HFF-Myc (cell line): Measurements from ENCODE around the gene KMT2B.

Experiments used
- DNase-seq: peaks from one replicate; pipeline ENCODE4 v3.0.0-alpha.2; 2011; ENCODE audit warnings: low read depth; ENCODE audit errors: extremely low read depth
- H3K4me3 ChIP-seq: replicated peaks from 2 replicates; pipeline ENCODE4 v1.5.1; 2011; ENCODE audit warnings: low read depth, mild to moderate bottlenecking, control low read depth, low read length
- TF ChIP-seq, protein P1 (sequence below): IDR thresholded peaks from 2 replicates; pipeline ENCODE4 v1.5.1; 2012; ENCODE audit warnings: mild to moderate bottlenecking, low read depth, low read length, control low read depth; ENCODE audit errors: missing control alignments

The KMT2B gene

DNA sequence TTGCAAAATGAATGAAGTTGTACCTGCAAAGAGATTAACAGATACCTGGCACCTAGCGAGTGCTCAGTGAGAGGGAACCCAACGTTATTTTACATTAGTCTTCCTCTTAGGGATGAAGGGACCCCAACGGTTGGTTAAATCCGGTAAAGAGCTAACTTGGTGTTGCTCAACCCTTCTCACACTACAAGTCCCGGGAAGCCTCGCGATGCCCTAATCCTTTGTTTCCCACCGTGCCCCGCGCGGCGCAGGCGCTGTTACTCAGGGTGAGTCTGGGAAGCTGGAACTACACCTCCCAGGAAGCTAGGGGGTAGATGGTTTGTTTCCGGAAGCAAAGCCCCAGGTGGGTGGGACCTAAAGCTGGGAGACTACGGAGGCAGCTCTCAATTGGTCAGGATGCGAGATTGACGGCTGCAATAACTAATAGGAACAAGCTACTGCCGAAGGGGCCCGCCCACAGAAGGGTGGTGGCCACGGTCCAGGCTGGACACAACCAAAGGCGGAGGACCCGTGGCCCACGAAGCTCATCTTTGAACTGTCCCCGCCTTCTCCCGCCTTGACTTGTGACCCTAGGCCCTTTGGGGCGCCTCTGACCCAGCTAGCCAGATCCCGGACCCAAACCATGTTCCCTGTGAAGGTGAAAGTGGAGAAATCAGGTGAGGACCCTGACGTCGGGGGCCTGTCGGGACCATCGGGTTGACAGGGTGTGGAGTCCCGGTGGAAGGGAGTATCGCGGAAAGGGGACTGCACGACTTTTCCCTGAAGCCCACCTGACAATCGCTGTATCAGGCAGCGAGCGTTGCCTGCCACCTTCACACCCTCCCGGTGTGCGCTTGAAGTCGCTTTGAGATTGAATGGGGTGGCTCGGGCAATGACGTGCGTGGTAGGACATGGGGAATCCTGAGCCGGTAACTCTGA, 30.6 kb downstream of the KMT2B start, which contains the start of gene LIN37:
Gene LIN37 (plus strand): TSS at position 471 of the 915 bp plus-strand sequence. CDS start 149 bp downstream, at position 620.
- DNase-seq: peak; percentile 99
- H3K4me3 ChIP-seq: peak within 1 kb of the TSS; percentile 96
- TF ChIP-seq, protein P1, sequence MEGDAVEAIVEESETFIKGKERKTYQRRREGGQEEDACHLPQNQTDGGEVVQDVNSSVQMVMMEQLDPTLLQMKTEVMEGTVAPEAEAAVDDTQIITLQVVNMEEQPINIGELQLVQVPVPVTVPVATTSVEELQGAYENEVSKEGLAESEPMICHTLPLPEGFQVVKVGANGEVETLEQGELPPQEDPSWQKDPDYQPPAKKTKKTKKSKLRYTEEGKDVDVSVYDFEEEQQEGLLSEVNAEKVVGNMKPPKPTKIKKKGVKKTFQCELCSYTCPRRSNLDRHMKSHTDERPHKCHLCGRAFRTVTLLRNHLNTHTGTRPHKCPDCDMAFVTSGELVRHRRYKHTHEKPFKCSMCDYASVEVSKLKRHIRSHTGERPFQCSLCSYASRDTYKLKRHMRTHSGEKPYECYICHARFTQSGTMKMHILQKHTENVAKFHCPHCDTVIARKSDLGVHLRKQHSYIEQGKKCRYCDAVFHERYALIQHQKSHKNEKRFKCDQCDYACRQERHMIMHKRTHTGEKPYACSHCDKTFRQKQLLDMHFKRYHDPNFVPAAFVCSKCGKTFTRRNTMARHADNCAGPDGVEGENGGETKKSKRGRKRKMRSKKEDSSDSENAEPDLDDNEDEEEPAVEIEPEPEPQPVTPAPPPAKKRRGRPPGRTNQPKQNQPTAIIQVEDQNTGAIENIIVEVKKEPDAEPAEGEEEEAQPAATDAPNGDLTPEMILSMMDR: no peak

DNA sequence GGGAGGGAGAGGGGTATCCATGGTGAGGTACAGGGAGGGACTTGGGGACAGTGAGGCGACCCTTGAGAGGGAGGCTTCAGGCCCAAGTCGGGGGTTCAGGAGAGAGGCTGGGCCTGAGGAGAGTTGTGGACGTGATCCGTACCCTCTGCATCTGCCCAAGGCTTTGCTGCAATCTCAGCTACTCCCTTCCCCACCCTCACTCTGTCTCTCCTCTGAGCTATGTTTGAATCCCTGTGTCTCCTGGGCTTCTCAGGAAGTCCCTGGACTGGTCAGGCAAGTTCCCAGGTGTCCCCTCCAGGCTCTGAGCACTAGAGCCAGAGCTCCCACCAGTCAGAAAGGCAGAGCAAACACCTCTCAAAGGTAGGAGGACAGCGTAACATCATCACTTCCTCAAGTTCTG, 32.4 kb downstream of the KMT2B start:
- DNase-seq: no peak
- TF ChIP-seq, protein P1: no peak
- no peak overlapping the region for H3K4me3 ChIP-seq

DNA sequence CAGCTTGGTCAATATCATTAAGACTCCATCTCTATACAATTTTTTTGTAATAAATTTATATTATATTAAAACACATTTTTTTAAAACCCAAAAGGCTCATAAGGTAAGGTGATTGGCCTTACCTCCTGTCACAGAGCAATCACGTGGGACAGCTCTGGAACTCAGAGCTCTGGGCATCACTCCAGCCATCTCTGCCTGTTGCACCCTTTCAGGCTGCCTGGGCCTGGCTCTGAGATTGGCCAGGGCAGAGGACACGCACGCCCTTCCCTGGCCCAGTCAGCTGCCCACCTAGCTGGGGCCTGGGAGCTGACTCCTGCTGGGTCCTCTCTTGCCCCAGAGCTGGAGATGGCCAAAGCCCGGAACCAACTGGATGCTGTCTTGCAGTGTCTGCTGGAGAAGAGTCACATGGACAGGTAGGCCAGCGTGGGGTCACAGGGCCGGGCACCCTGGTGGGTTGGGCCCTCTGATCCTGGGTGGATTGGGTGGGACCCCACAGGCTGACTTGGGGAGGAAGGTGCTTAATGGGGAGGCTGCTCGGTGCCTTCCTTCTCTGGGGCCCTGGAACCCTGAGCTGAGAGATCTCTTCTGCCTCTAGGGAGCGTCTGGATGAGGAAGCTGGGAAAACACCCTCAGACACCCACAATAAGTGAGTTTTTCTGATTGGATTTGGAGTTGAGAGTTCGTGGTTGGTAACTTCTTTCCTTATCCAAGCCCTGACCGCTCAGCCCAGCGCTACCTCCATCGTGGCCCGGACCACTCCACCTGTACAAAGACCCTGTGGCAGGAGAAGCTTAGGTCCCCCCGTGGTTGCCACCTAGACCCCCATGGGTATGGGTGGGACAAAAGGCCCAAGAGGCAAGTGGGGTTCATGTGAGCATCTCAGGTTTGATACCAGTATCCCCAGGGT, 34.3 kb downstream of the KMT2B start:
- DNase-seq: no peak
- TF ChIP-seq, protein P1: no peak
- no peak overlapping the region for H3K4me3 ChIP-seq

DNA sequence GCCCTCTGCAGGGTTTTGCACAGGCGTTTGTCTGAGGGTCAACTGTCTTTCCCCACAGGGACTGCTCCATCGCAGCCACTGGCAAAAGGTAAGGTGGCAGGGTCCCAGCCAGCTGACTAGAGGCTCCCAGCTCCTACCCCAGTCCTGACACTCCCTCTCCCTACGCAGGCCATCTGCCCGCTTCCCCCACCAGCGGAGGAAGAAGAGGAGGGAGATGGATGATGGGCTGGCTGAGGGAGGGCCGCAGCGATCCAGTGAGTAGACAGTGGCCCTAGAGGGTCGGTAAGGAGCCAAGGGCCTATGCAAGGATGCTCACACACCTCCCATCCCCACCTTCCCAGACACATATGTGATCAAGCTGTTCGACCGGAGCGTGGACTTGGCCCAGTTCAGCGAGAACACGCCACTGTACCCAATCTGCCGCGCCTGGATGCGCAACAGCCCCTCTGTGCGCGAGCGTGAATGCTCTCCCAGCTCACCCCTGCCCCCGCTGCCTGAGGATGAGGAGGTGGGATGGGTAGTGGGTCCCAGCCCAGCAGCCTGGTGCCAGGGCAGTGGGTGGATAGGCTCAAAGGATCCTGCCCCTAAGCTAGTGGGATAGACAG, 35.0 kb downstream of the KMT2B start:
- TF ChIP-seq, protein P1: no peak
- H3K4me3 ChIP-seq: no peak overlapping the region
- DNase-seq: no peak

DNA sequence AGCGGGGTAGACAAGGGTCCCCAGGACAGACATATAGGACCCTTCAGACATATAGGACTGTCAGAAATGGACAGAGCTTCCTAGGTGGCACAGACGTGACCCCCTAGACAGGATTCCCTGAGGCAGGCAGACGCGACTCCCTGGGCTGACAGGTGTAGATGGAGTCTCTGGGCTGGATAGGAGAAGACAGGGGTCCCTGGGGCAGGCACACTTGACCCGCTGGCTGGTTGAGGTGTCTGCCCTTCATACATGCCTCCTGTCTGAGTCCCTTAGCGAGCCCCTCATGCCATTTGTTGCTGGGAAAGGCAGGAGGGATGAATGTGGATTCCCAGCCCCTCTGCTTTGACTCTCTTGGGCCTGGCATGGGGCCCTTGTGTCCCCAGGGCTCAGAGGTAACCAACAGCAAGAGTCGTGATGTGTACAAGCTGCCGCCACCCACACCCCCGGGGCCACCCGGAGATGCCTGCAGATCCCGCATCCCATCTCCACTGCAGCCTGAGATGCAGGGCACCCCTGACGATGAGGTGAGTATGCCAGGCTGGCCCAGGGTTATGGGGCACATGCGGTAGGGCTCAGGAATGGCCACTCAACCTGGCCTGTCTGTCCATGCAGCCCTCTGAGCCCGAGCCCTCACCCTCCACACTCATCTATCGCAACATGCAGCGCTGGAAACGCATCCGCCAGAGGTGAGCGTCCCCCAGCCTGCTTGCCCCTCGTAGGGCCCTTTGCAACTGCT, 36.0 kb downstream of the KMT2B start:
- TF ChIP-seq, protein P1: no peak
- no peak overlapping the region for H3K4me3 ChIP-seq
- no peak for DNase-seq
